22Rv1 (cell line): ENCODE data around the gene COL23A1.

Source experiments
- ZFX ChIP-seq: fragments of 450-650 bp; IDR thresholded peaks from 2 replicates; pipeline ENCODE4 v1.6.1; 2017; ENCODE audit warnings: antibody characterized with exemption, borderline replicate concordance
- TF ChIP-seq, protein P1 (sequence below): fragments of 450-650 bp; IDR thresholded peaks from 2 replicates; pipeline ENCODE4 v1.5.1; 2017; ENCODE audit warnings: mild to moderate bottlenecking

DNA sequence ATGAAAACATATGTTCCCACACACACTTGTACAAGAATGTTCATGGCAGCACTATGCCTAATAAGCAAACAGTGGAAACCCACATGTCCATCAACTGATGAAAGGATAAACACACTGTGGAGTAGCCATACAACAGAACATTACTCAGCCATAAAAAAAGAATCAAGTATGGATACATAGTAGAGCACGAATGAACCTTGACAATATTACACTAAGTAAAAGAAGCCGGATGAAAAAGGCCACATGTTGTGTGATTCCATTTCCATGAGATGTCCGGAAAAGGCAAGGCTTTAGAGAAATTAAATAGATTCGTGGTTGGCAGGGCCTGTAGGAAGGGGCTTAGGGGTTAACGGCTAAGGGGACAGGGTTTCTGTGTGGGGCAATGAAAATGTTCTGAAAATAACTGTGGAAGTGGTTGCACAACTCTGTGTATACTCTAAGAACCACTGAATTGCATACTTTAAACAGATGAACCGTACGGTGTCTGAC lies 51.4 kb downstream of the COL23A1 start:
- TF ChIP-seq, protein P1, sequence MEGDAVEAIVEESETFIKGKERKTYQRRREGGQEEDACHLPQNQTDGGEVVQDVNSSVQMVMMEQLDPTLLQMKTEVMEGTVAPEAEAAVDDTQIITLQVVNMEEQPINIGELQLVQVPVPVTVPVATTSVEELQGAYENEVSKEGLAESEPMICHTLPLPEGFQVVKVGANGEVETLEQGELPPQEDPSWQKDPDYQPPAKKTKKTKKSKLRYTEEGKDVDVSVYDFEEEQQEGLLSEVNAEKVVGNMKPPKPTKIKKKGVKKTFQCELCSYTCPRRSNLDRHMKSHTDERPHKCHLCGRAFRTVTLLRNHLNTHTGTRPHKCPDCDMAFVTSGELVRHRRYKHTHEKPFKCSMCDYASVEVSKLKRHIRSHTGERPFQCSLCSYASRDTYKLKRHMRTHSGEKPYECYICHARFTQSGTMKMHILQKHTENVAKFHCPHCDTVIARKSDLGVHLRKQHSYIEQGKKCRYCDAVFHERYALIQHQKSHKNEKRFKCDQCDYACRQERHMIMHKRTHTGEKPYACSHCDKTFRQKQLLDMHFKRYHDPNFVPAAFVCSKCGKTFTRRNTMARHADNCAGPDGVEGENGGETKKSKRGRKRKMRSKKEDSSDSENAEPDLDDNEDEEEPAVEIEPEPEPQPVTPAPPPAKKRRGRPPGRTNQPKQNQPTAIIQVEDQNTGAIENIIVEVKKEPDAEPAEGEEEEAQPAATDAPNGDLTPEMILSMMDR: no peak
- TF ChIP-seq ZFX: no peak
